ENCODE results near the gene TMEM26.

TMEM26 gene

DNA sequence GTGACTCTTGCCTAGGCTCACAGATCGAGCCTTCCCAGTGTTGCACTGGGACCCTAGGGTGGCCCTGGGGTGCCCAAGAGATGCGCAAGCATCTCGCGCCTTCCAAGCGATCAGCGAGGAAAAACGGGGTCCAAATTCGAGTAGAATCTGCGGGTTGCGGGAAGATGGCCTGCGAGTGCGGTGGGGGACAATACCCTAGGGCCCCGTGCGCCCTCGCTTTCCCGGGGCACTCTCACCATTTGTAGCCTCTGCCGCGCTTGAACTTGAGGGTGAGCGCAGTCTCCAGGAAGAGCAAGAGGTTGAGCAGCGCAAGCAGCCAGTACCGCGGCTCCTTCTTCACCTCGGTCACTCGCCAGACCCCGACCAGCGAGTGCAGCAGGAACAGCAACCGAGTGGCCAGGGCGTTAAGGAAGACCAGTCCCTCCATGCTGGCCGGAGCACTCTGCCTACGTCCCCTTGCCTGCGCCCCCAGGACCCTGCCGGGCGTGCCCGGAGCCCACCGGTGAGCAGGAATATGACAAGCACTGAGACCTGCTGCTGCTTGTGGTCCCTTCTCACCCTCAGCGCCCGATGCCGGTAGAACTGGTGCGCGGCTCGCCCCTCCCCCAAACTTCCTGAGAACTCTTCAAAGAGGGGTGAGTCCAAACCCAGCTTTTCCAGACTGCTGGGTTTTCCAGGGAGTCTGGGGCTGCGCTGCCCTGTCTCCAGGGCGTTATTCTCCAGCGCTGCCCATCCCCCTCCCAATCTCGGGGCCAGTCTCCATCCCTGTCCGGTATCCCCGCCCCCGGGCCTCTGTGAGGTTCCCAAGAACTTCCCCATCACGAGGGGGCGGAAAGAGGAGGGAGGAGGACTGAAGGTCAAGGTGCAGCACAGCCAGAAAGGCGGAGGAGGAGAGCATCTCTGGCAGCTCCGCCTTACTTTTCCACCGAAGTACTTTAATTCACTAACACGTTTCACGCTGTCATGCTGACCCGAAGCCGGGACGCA is at the start of gene TMEM26:
Gene TMEM26, minus strand, starts transcription at position 727 of the 987 bp plus-strand sequence. Its CDS starts 300 bp downstream, at position 427.
- peak in 1 of 2 experiments; percentile 15 for DNase-seq

DNA sequence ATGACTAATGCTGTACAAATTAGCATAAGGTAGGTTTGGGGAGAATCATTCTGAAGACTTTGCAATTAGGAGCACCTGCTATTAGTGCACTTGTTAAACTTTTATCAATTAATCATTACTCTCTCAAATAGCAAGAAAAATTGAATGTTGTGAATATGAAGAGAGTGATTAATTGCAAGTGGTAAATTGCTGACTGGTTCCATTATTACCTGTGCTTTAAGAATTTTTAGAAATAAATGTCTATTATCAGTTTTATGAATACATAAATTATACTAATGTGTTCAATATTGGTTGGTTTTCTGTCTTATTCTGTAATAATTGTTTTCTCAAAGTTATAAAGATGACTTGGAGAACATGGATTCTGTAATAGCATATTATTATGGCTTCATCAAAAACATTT is 47.3 kb upstream of the TMEM26 start:
- DNase-seq, result no peak

DNA sequence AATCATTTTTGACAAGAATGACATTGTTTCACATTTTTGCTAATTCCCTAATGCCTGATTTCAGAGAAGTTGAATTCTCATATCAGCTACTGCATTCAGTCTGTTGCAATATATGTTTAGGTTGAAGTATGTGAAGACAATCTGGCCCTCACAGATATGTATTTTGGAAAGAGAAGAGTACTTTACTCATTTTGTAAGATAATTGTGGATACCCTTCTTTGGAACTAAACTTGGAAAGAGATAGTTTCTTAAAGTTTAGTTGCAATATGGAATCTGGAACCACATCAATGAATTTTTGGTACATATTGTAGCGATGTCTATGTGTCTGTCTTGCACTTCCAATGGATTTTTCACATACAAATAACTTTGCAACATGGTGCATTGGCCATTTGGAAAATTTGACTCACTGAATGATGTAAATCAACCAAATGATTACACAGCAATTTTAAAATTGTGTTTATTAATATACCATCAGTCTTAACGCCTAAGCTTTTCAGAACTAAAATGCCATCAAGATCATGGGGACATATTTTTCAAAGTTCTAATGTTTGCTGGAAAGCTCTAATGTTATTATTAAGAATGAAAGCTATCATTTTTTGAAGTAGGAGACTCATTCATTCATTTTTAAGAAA is 39.3 kb upstream of the TMEM26 start:
- no peak for DNase-seq

DNA sequence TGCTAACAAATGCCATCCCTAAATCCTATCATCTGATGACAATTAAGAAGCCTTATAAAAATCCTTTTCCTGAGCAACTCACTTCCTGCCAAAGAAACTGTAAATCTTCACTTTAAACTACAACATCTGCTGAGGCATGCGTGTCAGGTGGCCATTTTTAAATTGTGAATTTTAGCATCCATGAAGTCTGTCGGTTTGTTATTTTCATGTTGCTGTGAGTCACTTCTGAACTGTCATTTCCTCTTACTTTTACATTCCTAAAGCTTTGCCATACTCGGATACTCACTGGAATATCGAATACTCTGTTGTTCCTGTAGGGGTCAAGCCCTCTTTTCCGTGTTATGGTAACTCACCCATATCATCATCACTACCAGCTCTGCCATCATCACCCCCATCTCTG is 34.3 kb upstream of the TMEM26 start:
- no peak for DNase-seq

DNA sequence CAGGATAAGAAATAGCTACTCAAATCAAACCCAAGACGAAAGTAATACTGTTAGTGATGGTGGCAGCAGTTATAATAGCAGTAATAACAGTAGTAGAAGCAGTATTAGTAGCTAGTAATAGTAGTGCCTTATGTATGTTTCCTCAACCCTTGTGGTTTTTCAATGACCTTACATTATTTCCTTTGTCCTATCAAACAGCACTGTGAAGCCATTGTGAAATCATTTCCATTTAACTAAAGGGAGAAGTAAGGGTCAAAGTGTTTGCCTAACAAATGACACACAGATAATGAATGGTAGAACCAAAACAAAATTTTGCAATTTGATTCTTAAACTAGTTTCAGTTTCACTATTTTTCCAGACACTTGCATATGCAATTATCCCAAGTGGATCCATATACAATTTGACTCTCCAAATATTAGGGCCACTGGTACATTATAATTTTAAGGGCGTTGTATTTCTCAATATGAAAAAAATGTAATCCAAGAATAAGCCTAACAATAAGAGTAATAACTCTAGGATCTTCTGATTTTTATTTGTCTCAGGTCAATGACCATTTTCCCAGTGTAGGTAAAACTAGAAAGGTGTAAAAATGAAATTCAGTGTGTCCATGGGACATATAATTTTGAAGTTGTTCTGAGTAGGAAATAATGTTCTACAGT is 33.7 kb upstream of the TMEM26 start:
- peak in 1 of 2 experiments; percentile 38 for DNase-seq

DNA sequence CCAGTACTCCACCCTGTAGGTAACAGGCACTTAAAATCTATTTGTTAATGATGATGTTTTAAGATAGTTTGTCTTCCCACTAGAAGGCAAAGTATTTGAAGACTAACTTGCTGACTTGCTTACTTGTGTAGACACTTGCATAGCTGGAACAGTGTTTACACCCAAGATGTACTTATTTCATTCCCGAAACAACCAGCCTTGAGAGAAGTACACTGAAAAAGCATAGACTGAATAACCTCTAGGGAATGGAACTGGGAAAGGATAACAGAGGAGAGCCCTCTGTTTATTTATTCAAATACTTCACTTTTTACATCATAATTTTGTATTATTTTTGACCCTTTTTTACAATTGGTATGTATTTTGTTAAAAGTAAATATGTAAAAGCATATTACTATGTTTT is 33.1 kb upstream of the TMEM26 start:
- peak in 1 of 2 experiments; percentile 1 for DNase-seq

DNA sequence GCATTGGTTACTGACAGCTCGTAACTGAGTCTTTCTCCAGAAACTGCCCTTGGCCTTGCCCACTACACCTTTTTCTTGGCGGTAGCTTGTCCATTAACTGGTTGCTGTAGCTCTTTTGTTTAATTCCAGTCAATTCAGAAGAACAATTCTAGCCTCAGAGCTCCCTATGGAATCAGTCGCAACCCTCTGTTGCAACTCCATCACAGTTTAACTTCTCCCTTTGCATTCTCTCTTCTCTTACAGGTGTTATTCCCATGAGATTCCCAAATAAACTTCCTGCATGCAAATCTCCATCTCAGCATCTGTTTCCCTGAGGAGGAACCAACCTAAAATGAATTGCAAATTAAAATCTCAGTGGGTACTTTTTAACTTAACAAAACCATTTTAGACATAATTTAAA is 28.4 kb upstream of the TMEM26 start:
- DNase-seq, result no peak

DNA sequence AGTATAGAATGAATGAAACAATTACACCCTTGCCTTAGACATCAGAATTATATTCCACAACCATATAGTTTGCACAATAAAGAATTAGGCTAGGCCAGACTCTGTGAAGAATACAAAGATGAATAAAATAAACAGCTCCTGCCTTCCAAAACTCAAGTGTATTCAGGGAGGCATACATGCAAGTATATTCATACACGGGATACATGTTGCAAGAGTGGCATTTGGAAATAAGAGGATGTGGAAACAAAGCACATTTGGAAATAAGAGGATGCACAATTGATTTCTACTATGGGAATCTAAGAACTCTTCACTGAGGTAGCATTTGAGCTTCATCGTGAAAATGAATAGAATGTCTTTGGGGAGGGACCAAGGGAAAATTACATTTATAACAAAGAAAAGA is 27.0 kb upstream of the TMEM26 start:
- no peak for DNase-seq

DNA sequence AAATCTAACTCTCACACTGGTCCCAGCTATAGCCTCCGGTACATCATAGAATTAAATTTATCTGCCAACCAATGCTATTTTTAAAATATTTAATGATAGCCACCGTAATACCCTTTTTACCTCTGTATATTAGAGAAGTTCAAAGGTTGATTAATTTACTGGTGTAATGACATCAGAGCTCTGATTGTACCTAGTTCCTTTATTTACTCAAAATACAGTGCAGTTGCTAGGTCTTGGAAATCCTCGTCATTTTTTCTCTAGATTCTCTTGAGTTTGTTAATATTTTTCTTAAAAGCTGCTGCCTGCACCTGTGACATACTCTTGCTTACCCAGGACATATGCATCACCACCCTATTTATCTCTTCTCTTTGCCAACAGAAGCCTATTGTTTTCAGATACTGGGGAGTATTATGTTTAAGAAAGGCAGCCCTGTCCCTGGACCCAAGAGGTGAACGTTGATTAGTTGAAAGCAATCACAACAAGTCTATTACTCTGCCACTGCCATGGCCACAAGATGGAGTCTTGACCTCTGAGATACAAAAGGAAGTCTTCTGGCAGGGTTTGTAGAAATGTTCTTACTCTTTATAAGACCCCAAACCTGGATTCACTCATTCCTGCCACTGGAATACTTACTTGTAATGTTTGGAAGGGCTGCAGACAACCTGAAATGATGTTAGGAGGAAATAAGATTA is 25.6 kb upstream of the TMEM26 start:
- no peak for DNase-seq

DNA sequence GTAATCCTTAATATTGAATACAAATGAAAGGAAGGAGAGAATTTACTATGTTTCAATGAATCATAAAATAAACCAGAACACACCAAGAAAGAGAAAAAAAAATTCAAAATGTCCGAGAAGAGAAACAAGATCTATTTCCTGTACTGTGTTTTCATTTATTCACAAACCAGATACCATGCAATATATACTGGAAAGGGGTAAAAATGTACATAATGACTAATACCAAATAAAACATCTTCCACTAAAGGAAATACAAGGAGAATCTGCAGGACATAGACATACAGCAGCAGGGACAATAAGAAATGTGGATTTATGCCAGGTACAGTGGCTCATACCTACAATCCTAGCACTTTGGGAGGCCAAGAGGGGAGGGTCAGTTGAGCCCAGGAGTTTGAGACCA is 24.3 kb upstream of the TMEM26 start:
- no peak for DNase-seq

DNA sequence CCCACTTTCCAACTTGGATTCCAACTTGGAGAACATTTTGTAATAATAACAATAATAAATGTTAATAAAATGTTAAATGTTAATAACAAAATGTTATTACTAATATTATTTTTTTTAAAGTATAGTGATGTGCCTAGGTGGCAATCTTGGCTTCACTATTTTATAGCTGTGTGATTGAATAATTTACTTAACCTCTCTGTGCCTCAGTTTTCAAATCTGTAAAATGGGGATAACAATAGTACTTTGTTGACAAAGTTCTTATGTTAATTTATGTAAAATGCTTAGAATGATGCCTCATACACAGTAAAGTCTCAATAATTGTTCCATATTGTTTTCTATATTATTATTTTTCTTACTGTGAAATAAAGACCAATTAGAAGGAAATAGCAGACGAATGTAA is 23.3 kb upstream of the TMEM26 start:
- DNase-seq, result no peak

DNA sequence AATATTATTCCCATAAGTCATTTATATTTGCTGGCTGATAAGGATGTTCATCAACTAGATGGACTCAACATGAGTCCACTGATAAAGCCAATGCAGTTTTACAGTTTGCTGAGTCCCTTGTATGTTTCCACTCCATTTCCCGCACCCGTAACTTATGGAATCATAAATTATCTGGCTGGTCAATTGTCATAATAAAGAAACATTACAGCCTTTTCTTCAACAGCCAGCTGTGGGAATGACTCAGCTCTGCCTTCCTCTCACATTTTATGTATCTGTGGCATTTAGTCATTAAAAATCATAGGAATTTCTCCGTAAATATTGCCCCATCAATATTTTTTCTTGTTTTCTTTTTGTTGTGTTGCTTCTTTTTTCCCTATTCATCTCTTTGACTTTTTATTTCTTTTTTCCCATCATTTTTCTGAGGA is 22.3 kb upstream of the TMEM26 start:
- DNase-seq, result no peak

DNA sequence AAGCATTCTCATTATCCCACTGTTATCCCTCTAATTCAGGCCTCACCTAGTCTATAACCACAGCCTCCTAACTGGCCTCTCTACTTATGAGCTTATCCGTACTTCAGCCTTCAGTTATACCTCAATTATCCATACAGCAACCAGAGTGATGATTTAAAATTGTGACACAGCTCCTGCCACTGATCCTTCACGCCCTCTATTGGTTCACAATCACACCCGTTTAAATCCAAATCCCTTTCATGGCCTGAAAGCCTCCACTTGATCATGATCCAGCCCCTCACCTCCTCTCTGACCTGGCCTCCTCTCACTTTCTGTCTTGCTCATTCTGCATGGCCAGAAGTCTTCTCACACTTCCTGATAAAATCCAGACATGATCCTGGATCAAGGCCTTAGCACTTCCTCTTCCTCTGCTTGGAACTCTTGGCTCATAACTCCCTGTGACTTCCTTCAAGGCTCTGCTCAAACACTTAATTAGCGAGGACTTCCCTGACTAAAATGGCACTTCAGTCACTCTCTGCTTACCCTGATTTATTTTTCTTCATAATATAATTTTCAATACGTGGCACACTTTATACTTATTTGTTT is 19.0 kb upstream of the TMEM26 start:
- DNase-seq, result no peak

DNA sequence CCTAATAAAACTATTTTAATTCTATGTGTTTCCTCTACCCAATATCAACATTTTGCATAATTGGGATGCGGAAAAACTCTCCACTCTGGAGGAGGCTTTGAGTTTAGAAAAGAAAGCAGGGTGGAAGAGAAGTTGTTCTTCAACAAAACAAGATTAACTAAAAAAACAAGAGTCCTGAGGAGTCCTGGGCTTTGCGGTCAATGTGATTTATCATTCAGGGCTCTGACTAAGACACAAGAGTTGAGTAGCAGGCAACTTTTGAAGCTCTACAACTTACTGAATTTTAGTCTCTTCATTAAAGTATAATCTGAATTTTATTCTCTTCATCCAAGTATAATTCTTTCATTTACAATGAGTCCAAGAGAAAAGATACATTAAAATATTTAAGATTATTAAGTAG is 18.3 kb upstream of the TMEM26 start:
- no peak for DNase-seq

DNA sequence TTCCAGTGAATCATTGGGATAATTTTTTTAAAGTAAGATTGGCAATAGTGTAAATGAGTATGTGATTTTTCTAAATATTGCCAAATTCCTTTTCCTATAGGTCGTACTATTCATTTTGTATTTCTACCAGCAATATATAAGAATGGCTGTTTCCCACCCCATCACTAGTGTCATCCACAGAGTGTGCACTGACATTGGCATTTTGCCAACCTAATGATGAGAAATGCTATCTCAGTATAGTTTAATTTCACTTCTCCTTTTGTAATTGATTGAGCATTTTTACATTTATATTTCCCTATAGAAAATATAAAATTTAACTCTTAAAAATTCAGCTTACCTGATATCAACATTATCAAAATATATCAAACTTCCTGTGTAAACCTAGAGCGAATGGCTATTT is 17.6 kb upstream of the TMEM26 start:
- DNase-seq, result no peak

DNA sequence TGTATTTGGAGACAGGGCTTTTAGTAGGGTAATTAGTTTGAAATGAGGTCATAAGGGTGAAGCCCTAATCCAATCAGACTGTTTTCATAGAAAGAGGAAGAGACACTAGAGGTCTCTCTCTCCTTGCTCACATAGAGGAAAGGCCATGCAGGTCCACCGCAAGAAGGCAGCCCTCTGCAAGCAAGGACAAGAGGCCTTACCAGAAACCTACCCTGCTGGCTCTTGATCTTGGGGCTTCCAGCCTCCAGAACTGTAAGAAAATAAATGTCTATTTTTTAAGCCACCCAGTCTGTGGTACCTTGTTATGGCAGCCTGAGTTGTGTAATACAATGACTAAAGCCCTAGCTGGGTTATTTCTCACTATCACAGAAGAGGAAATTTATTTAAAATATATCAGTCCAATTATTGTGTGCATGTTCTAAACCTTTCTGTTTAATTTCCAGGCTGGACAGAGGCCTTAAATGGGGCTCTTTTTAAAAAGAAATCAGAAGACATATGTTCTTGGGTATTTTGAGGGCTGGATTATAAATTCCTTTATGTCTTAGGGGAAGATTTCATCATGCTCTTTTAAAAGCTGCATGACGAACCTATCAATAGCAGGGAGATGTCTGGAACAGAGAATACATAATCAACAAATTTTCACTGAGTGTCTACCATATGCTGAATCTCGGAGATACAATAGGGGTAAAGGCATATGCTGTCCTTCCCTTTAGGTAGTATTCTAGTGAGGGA is 12.9 kb upstream of the TMEM26 start:
- peak in 1 of 2 experiments; percentile 0 for DNase-seq

DNA sequence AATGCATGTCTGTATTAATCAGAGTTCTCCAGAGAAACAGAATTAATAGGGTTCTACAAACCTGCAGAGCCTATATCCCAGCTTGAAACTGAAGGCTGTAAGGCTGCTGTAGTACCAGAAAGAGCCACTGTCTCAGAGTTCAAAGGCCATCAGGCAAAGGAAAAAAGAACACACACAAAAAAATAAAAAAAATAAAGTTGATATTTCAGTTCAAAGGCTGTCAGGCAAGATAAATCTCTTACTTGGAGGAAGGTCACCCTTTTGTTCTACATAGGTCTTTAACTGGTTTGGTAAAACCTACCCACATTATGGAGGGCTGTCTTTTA is 12.0 kb upstream of the TMEM26 start:
- no peak for DNase-seq

DNA sequence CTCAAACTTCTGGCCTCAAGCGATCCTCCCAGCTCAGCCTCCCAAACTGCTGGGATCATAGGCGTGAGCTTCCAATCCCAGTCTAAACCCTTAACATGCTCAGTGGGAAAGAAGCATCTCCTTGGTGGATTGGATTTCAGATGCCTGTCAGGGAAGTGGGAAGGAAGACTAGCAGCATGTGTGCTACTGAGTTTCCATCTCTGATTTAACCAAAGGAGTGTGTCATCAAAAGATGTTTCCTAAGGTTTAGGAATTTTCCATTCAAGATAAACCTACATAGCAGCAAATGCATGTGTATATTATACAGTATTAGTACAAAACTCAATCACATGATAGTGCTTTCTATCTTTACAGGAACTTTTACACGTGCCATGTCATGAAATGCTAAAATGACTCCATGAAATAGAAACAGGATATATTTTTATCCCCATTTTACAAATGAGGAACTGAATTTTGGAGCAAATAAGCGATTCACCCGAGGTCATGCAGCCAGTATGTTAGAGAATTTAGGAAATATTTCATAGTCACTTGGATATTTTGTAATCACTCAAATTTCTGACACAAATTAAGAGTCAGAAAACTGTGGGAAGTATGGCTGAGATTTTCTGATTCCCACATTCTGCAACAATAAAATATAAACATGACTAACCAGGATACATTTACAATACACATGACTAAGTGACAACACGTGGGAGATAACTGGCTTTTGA is 11.4 kb upstream of the TMEM26 start:
- DNase-seq, result no peak

DNA sequence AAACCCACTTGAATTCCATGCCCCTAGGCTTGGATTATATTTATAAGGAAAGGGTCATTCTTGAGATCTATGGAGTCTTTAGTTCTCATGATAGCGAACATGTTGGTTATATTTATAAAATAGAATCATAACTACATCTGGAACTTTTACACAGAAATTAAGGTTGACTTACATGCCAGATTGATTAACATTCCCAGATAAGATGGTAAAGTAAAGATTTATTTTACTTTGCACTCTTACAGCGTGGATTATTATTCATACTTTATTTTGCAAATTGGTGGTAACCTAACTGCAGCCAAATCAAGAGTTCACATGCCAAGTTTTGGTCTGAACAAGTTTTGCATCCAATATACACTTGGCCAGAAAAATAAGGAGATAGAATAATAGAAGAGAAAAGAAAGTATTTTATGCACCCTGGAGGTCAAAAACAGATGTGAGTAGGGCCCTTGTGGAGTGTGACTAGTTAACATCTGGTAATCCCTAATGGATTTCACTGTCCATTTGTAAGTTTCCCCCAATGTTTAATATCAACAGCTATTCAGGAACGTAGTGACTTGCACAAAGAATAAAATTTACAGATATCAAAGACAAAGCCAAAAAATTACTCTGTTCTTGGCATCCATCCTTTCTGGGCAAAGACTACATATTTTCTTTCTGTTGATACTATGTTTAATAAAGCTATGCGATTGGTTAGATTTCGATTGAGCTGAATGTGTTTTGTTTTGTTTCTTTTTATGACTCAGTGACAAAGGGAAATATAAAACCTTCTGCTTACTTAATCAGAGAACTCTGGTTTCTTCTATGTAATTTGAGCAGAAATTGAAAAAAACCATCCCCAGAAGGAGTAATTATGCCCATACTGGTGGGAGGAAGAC is 10.1 kb upstream of the TMEM26 start:
- no peak for DNase-seq

DNA sequence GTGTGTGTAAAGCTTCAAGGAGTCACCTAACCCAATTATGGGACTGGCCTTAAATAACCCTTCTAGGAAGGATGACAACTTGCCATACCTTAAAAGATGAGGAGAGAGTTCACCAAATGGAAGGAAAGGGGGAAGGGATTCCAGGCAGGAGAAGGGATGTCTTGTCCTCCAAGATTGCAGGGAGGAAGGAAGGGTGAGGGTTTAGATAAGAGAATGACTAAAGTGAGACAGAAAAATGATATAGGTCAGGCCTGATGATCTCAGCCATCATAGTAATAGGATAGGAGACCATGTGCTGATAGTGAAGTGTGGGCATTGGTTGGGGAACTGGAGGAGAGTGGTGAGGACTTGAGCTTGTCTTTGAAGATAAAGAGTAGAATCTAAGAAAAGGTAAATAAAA is 7.7 kb upstream of the TMEM26 start:
- no peak for DNase-seq
